MM.1S (cell line): Measurements from ENCODE around the gene EDC4.

ENCODE experiments used
- CTCF ChIP-seq: fragments of 300-600 bp; sonication (generic); IDR thresholded peaks from 2 replicates; pipeline ENCODE4 v1.5.1; 2016; ENCODE audit warnings: antibody characterized with exemption, low read length, mixed read lengths
- EZH2 ChIP-seq: fragments of 300-600 bp; sonication (generic); optimal IDR thresholded peaks from 2 replicates; pipeline ENCODE3; 2017; ENCODE audit warnings: low read depth, mild to moderate bottlenecking, antibody characterized with exemption, low read length, mixed read lengths

DNA sequence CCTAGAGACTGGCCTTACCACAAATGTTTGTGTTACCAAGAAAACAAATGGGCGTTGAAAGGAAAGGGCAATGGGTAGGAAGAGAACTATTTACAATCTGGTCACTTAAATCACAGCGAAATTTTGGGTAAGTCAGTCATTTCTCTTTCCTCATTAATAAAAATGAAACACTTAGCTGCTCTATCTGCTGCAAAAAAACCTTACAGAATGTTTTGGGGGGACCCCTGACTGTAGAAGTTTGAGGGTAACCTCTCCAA lies 26.9 kb upstream of the EDC4 start:
- TF ChIP-seq CTCF (no peak), EZH2 (no peak)
